Adrenal gland (tissue), 5 donors: ENCODE measurements around the gene JARID2.

Experiments used
- CTCF ChIP-seq, 6 experiments: fragments of 450-650 bp in 4 of 6; fragments of 200-600 bp in 2 of 6; sonication (generic) in 1 of 6; IDR thresholded peaks; 1 replicate in 5 of 6; 2 replicates in 1 of 6; pipeline versions ENCODE4 v1.5.1 to v1.8.0; 2016 to 2021; ENCODE audit warnings: antibody characterized with exemption in 6 of 6, mild to moderate bottlenecking in 2 of 6, moderate library complexity in 1 of 6
- POLR2A ChIP-seq, 2 donors: fragments of 450-650 bp; IDR thresholded peaks; one replicate each; pipeline ENCODE4 v1.6.1; 2017; ENCODE audit warnings: antibody characterized with exemption in 2 of 2, mild to moderate bottlenecking in 2 of 2, moderate library complexity in 1 of 2
- donor health status: DM: no; HTN: no; CAD: no.

GRCh38 chr6:15362274-15363160 lies 116.6 kb downstream of the JARID2 start:
- TF ChIP-seq CTCF (IDR thresholded peaks at IDR 0.05) (no peak), POLR2A (IDR thresholded peaks at IDR 0.05) (no peak)
